HEK293 (cell line): Measurements from ENCODE around the gene C1RL.
A peak's percentile ranks its signal among the peaks of the same experiment; 100 is the strongest.

Experiments used
- CTCF ChIA-PET: fragments of 350-600 bp; formaldehyde crosslinking; extraction: SDS; loops from one replicate; lab custom pipeline; 2021; ENCODE audit warnings: antibody characterized with exemption; lab: Yijun Ruan, JAX
- POLR2A ChIA-PET: fragments of 300-600 bp; formaldehyde crosslinking; extraction: SDS; loops from one replicate; lab custom pipeline; 2020; ENCODE audit warnings: antibody characterized with exemption, inconsistent platforms; lab: Yijun Ruan, JAX
- H3K27ac ChIP-seq: fragments of 200-500 bp; sonication (Bioruptor generic); 2 replicates; pipeline ENCODE4 v1.5.1; 2014; ENCODE audit warnings: low read depth, low read length, control low read depth, inconsistent platforms; ENCODE audit errors: extremely low read depth
- H3K36me3 ChIP-seq, 2 experiments: fragments of 200-500 bp in 1 of 2; sonication (Bioruptor generic) in 1 of 2; 1 replicate in 1 of 2; 2 replicates in 1 of 2; pipeline ENCODE4 v1.5.1; 2014 to 2017; ENCODE audit warnings: inconsistent platforms in 2 of 2, low read length in 2 of 2; ENCODE audit not compliant: control insufficient read depth in 2 of 2, insufficient read depth in 1 of 2
- H3K4me1 ChIP-seq: fragments of 200-500 bp; sonication (Bioruptor generic); 2 replicates; pipeline ENCODE4 v1.5.1; 2014; ENCODE audit warnings: mild to moderate bottlenecking, low read length, inconsistent platforms; ENCODE audit not compliant: control insufficient read depth, insufficient read depth
- H3K4me3 ChIP-seq: 2 replicates; pipeline ENCODE4 v1.5.1; 2011; ENCODE audit warnings: low read depth, mild to moderate bottlenecking, control low read depth, low read length, moderate library complexity
- H3K9me3 ChIP-seq: fragments of 200-500 bp; sonication (Bioruptor generic); 2 replicates; pipeline ENCODE4 v1.5.1; 2014; ENCODE audit warnings: low read depth, low read length, inconsistent platforms; ENCODE audit not compliant: control insufficient read depth, insufficient read depth
- IKZF3 ChIP-seq: fragments of 450-650 bp; IDR thresholded peaks from 2 replicates; pipeline ENCODE4 v1.5.0; 2018; ENCODE audit warnings: missing biosample characterization, mild to moderate bottlenecking, missing genetic modification characterization, moderate library complexity
- KLF1 ChIP-seq: fragments of 450-650 bp; formaldehyde crosslinking; IDR thresholded peaks from 2 replicates; pipeline ENCODE4 v1.5.1; 2016; ENCODE audit warnings: missing biosample characterization, missing genetic modification characterization
- PATZ1 ChIP-seq: fragments of 450-650 bp; formaldehyde crosslinking; IDR thresholded peaks from 2 replicates; pipeline ENCODE4 v1.5.1; 2016; ENCODE audit warnings: missing biosample characterization, missing genetic modification characterization
- SP7 ChIP-seq: fragments of 450-650 bp; formaldehyde crosslinking; IDR thresholded peaks from 2 replicates; pipeline ENCODE4 v1.5.1; 2016; ENCODE audit warnings: missing biosample characterization, missing genetic modification characterization
- ZBTB11 ChIP-seq: fragments of 450-650 bp; formaldehyde crosslinking; conservative IDR thresholded peaks from 2 replicates; pipeline ENCODE4 v1.5.1; 2016; ENCODE audit warnings: low read depth, missing biosample characterization, missing genetic modification characterization
- ZBTB8A ChIP-seq: fragments of 450-650 bp; formaldehyde crosslinking; IDR thresholded peaks from 2 replicates; pipeline ENCODE4 v1.5.1; 2016; ENCODE audit warnings: missing biosample characterization, missing genetic modification characterization
- ZNF112 ChIP-seq: fragments of 450-650 bp; formaldehyde crosslinking; IDR thresholded peaks from 2 replicates; pipeline ENCODE4 v1.5.0; 2017; ENCODE audit warnings: missing biosample characterization, missing genetic modification characterization
- ZNF174 ChIP-seq: fragments of 450-650 bp; formaldehyde crosslinking; IDR thresholded peaks from 2 replicates; pipeline ENCODE4 v1.5.0; 2017; ENCODE audit warnings: missing biosample characterization, mild to moderate bottlenecking, missing genetic modification characterization
- ZNF223 ChIP-seq: fragments of 450-650 bp; formaldehyde crosslinking; IDR thresholded peaks from 2 replicates; pipeline ENCODE4 v1.5.1; 2016; ENCODE audit warnings: missing biosample characterization, missing genetic modification characterization
- ZNF24 ChIP-seq: fragments of 450-650 bp; formaldehyde crosslinking; IDR thresholded peaks from 2 replicates; pipeline ENCODE4 v1.5.1; 2016; ENCODE audit warnings: missing biosample characterization, missing genetic modification characterization
- ZNF324 ChIP-seq: fragments of 450-650 bp; formaldehyde crosslinking; IDR thresholded peaks from 2 replicates; pipeline ENCODE4 v1.5.1; 2016; ENCODE audit warnings: missing biosample characterization, missing genetic modification characterization
- ZNF335 ChIP-seq: fragments of 450-650 bp; formaldehyde crosslinking; conservative IDR thresholded peaks from 2 replicates; pipeline ENCODE4 v1.5.1; 2016; ENCODE audit warnings: missing biosample characterization, missing genetic modification characterization
- ZNF366 ChIP-seq: fragments of 450-650 bp; formaldehyde crosslinking; conservative IDR thresholded peaks from 2 replicates; pipeline ENCODE4 v1.5.1; 2016; ENCODE audit warnings: missing biosample characterization, missing genetic modification characterization
- ZNF513 ChIP-seq: fragments of 450-650 bp; IDR thresholded peaks from 2 replicates; pipeline ENCODE4 v1.5.1; 2018; ENCODE audit warnings: missing biosample characterization, missing genetic modification characterization
- ZNF558 ChIP-seq: fragments of 450-650 bp; formaldehyde crosslinking; IDR thresholded peaks from 2 replicates; pipeline ENCODE4 v1.5.1; 2016; ENCODE audit warnings: missing biosample characterization, missing genetic modification characterization
- ZNF585B ChIP-seq: fragments of 450-650 bp; formaldehyde crosslinking; IDR thresholded peaks from 2 replicates; pipeline ENCODE4 v1.5.1; 2016; ENCODE audit warnings: missing biosample characterization, missing genetic modification characterization
- ZNF596 ChIP-seq: fragments of 450-650 bp; IDR thresholded peaks from 2 replicates; pipeline ENCODE4 v1.5.0; 2018; ENCODE audit warnings: missing biosample characterization, mild to moderate bottlenecking, missing genetic modification characterization, moderate library complexity
- ZNF629 ChIP-seq: fragments of 450-650 bp; formaldehyde crosslinking; IDR thresholded peaks from 2 replicates; pipeline ENCODE4 v1.5.1; 2017; ENCODE audit warnings: missing biosample characterization, missing genetic modification characterization
- ZNF701 ChIP-seq: fragments of 450-650 bp; formaldehyde crosslinking; IDR thresholded peaks from 2 replicates; pipeline ENCODE4 v1.5.1; 2016; ENCODE audit warnings: missing biosample characterization, missing genetic modification characterization
- ZNF776 ChIP-seq: fragments of 450-650 bp; formaldehyde crosslinking; IDR thresholded peaks from 2 replicates; pipeline ENCODE4 v1.5.0; 2017; ENCODE audit warnings: missing biosample characterization, missing genetic modification characterization, borderline replicate concordance
- ZNF837 ChIP-seq: fragments of 450-650 bp; formaldehyde crosslinking; IDR thresholded peaks from 2 replicates; pipeline ENCODE4 v1.5.1; 2016; ENCODE audit warnings: missing biosample characterization, missing genetic modification characterization
- TF ChIP-seq, protein P1 (sequence below): fragments of 450-650 bp; formaldehyde crosslinking; IDR thresholded peaks from 2 replicates; pipeline ENCODE4 v1.5.1; 2017; ENCODE audit warnings: missing biosample characterization, missing genetic modification characterization
- TF ChIP-seq, protein P2 (sequence below): fragments of 450-650 bp; formaldehyde crosslinking; IDR thresholded peaks from 2 replicates; pipeline ENCODE4 v1.5.1; 2016; ENCODE audit warnings: missing biosample characterization, missing genetic modification characterization

Gene C1RL, protein sequence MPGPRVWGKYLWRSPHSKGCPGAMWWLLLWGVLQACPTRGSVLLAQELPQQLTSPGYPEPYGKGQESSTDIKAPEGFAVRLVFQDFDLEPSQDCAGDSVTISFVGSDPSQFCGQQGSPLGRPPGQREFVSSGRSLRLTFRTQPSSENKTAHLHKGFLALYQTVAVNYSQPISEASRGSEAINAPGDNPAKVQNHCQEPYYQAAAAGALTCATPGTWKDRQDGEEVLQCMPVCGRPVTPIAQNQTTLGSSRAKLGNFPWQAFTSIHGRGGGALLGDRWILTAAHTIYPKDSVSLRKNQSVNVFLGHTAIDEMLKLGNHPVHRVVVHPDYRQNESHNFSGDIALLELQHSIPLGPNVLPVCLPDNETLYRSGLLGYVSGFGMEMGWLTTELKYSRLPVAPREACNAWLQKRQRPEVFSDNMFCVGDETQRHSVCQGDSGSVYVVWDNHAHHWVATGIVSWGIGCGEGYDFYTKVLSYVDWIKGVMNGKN

GRCh38 chr12:7108796-7109571, at the start of gene C1RL:
TSS of gene C1RL (minus strand) at chr12:7109214. CDS start at chr12:7109180, 34 bp downstream.
- H3K4me1 ChIP-seq, result no peaks in the 10 kb centered on the region
- no peaks in the 10 kb centered on the region for H3K9me3 ChIP-seq
- H3K27ac ChIP-seq, result peak within 1 kb of the TSS; percentile 21; the same call in 1 of the 2 replicates
- peaks cover 0 to 9% of the 10 kb centered on the region in 2 experiments; a peak in 1 of 3 replicates for H3K36me3 ChIP-seq
- ChIA-PET POLR2A (interaction anchor here (0.8 to 3.2 kb wide), 5 partner anchors 91 to 256 kb away, joined by 3 to 20 read pairs (median 4); partner anchors contain the start of genes C12orf57, LPCAT3 and RNU7-1), CTCF (interaction anchor here (0.5 to 4.3 kb wide), 26 partner anchors 9 to 620 kb away, joined by 3 to 24 read pairs (median 3); partner anchors contain the start of genes C12orf57, C1R, CD4 and LPCAT3)
- peak within 1 kb of the TSS; percentile 66 for H3K4me3 ChIP-seq
- TF ChIP-seq ZNF558 (tag by site-specific recombination) (no peak), ZNF701 (tag by site-specific recombination) (no peak), ZNF837 (tag by site-specific recombination) (no peak), IKZF3 (tag by site-specific recombination) (peak; percentile 82), ZNF223 (tag by site-specific recombination) (0 out of 2 replicates have a peak, but pooled peaks have one; percentile 18), ZNF629 (0 out of 2 replicates have a peak, but pooled peaks have one; percentile 28), ZNF174 (tag by site-specific recombination) (no peak), ZNF24 (tag by site-specific recombination) (0 out of 2 replicates have a peak, but pooled peaks have one; percentile 35), ZBTB11 (tag by site-specific recombination) (peak; percentile 40), ZNF596 (no peak), ZNF112 (tag by site-specific recombination) (no peak), ZNF366 (tag by site-specific recombination) (peak; percentile 69), ZBTB8A (0 out of 2 replicates have a peak, but pooled peaks have one; percentile 8), ZNF335 (tag by site-specific recombination) (peak; percentile 31), SP7 (tag by site-specific recombination) (peak; percentile 44; the same call in 1 of the 2 replicates), ZNF585B (no peak), ZNF776 (tag by site-specific recombination) (no peak), KLF1 (tag by site-specific recombination) (no peak), PATZ1 (peak; percentile 57), ZNF513 (tag by site-specific recombination) (no peak), ZNF324 (peak; percentile 75; the same call in 1 of the 2 replicates)
- TF ChIP-seq, protein P1, sequence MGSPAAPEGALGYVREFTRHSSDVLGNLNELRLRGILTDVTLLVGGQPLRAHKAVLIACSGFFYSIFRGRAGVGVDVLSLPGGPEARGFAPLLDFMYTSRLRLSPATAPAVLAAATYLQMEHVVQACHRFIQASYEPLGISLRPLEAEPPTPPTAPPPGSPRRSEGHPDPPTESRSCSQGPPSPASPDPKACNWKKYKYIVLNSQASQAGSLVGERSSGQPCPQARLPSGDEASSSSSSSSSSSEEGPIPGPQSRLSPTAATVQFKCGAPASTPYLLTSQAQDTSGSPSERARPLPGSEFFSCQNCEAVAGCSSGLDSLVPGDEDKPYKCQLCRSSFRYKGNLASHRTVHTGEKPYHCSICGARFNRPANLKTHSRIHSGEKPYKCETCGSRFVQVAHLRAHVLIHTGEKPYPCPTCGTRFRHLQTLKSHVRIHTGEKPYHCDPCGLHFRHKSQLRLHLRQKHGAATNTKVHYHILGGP (tag by site-specific recombination), result no peak
- TF ChIP-seq, protein P2, sequence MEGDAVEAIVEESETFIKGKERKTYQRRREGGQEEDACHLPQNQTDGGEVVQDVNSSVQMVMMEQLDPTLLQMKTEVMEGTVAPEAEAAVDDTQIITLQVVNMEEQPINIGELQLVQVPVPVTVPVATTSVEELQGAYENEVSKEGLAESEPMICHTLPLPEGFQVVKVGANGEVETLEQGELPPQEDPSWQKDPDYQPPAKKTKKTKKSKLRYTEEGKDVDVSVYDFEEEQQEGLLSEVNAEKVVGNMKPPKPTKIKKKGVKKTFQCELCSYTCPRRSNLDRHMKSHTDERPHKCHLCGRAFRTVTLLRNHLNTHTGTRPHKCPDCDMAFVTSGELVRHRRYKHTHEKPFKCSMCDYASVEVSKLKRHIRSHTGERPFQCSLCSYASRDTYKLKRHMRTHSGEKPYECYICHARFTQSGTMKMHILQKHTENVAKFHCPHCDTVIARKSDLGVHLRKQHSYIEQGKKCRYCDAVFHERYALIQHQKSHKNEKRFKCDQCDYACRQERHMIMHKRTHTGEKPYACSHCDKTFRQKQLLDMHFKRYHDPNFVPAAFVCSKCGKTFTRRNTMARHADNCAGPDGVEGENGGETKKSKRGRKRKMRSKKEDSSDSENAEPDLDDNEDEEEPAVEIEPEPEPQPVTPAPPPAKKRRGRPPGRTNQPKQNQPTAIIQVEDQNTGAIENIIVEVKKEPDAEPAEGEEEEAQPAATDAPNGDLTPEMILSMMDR, result peak; percentile 70; the same call in 1 of the 2 replicates
